ENCODE measurements around the gene WDR6. TPM values are rescaled to one million over a fixed set of nuclear protein-coding genes. Genes with fewer than 3 reads are reported as not detected.

WDR6 gene
- total RNA-seq, 1 donor from 2014 or later, result 167 TPM

DNA sequence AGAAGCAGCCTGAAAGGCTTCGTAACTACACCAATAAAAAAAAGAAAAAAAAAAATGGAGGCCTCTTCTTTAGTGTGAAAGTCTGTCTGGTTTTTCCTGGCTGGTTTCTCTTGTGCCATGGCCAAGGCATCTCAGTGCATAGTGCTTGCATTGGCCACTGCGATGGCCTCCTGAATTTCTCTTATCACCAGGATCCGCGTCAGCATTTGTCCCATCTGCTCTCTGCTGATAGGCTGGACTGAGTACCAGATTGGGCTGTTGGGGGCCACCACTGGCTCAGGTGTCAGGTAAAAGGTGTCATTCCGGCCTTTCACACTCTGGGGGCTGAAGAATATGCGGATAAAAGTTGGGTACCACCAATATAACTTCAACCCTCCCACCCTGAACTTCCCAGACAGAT, 23.1 kb downstream of the WDR6 start:
- Mint-ChIP-seq H3K4me1 (ENCODE audit: low read depth) (peaks cover 26% of the 10 kb centered on the region), H3K4me3 (ENCODE audit: low read depth) (no peak overlapping the region), H3K9me3 (no peaks in the 10 kb centered on the region), H3K27ac (no peak overlapping the region), H3K36me3 (ENCODE audit: low read depth) (peaks cover 88% of the 10 kb centered on the region), H3K27me3 (ENCODE audit: low read depth) (no peaks in the 10 kb centered on the region)
- DNase-seq (ENCODE audit: low spot score), result no peak
- intact Hi-C loops (cut with micrococcal nuclease), result no loop called here

DNA sequence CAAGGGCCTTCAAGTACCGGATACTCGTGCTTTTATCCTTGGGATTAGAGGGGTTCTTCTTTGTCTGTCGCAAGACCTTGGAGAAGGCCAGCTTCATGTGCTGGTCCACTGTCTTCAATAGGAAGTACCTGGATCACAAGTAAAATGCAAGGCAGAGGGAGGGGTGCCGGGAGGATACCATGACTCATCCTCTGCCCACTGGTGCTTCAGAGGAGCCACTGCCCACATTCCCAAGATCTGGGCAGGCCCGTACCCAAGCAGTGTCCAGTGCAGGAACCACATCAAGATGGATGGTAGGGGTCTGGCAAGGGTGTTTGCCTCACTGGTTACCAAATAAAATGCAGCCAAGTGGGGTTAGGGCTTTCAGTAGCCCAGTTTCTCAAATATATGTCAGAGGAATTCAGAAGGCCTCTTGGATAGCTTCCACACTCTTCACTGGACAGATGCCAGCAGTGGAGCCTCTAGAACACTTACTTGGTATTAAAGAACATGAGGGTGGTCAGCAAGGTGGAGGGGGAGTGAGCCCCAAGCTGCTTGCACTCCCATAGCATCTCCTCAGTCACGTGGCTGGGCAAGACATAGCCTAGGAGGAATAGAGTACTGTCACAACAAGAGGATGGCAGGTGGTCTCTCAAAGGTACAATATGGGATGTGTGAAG, 25.6 kb downstream of the WDR6 start:
- Mint-ChIP-seq H3K4me1 (ENCODE audit: low read depth) (peaks cover 15% of the 10 kb centered on the region), H3K27ac (no peak overlapping the region), H3K9me3 (no peaks in the 10 kb centered on the region), H3K27me3 (ENCODE audit: low read depth) (no peaks in the 10 kb centered on the region), H3K36me3 (ENCODE audit: low read depth) (peaks cover 76% of the 10 kb centered on the region), H3K4me3 (ENCODE audit: low read depth) (no peak overlapping the region)
- intact Hi-C loops (cut with micrococcal nuclease), result no loop called here
- no peak for DNase-seq (ENCODE audit: low spot score)

DNA sequence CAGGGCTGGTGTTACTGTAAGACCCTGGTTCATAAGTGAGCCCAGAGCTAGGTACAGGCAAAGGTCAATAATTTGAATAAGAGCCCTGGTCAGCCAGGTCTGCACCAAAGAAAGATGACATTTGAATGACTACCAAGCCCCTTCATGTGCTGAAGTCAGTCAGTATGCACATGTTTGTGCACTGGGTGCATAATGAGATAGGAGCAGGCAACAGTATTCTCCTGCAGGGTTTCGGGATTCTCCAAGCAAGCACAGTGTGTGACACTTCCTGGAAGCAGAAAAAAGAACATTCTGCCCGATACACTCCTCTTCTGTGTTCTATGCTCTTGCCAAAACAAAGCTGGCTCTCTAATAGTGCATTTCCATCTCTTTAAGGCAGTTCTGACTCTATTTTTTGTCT, 27.5 kb downstream of the WDR6 start:
- Mint-ChIP-seq H3K36me3 (ENCODE audit: low read depth) (peaks cover 61% of the 10 kb centered on the region), H3K27me3 (ENCODE audit: low read depth) (no peaks in the 10 kb centered on the region), H3K27ac (no peak overlapping the region), H3K4me1 (ENCODE audit: low read depth) (peaks cover 4% of the 10 kb centered on the region), H3K4me3 (ENCODE audit: low read depth) (no peak overlapping the region), H3K9me3 (no peaks in the 10 kb centered on the region)
- DNase-seq (ENCODE audit: low spot score), result no peak
- intact Hi-C loops (cut with micrococcal nuclease), result no loop called here

GRCh38 chr3:49035281-49035680, 28.1 kb downstream of the WDR6 start:
- peaks cover 59% of the 10 kb centered on the region for H3K36me3 Mint-ChIP-seq (ENCODE audit: low read depth)
- DNase-seq (ENCODE audit: low spot score), result no peak
- no peaks in the 10 kb centered on the region for H3K27me3 Mint-ChIP-seq (ENCODE audit: low read depth)
- intact Hi-C loops (cut with micrococcal nuclease), result no loop called here
- H3K27ac Mint-ChIP-seq, result no peak overlapping the region
- no peaks in the 10 kb centered on the region for H3K4me1 Mint-ChIP-seq (ENCODE audit: low read depth)
- H3K4me3 Mint-ChIP-seq (ENCODE audit: low read depth), result no peak overlapping the region
- H3K9me3 Mint-ChIP-seq, result no peaks in the 10 kb centered on the region

GRCh38 chr3:49053543-49053942, 46.4 kb downstream of the WDR6 start:
- H3K4me1 Mint-ChIP-seq (ENCODE audit: low read depth), result no peaks in the 10 kb centered on the region
- H3K36me3 Mint-ChIP-seq (ENCODE audit: low read depth), result peaks cover 67% of the 10 kb centered on the region
- no peaks in the 10 kb centered on the region for H3K27me3 Mint-ChIP-seq (ENCODE audit: low read depth)
- H3K9me3 Mint-ChIP-seq, result no peaks in the 10 kb centered on the region
- intact Hi-C loops (cut with micrococcal nuclease), result no loop called here
- no peak overlapping the region for H3K27ac Mint-ChIP-seq
- no peak overlapping the region for H3K4me3 Mint-ChIP-seq (ENCODE audit: low read depth)
- no peak for DNase-seq (ENCODE audit: low spot score)

DNA sequence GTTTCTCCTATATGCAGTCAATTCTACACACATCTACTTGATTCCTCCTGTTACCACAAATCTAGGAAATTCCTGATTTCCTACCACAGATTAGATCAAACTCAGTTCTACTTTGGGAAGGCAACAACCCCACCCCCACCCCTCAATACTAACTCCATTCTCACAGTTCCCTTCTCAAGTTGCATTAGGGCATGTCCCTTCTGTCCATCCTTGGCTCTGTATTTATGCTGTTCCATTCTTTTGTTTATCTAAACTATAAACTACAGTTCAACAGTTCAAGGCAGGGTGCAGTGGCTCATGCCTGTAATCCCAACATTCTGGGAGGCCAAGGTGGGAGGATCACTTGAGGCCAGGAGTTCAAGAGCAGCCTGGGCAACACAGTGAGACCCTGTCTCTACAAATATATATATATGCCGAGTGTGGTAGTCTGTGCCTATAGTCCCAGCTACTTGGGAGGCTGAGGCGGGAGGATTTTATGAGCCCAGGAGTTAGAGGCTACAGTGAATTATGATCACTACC, 47.2 kb downstream of the WDR6 start:
- DNase-seq (ENCODE audit: low spot score), result no peak
- no peaks in the 10 kb centered on the region for H3K27me3 Mint-ChIP-seq (ENCODE audit: low read depth)
- H3K36me3 Mint-ChIP-seq (ENCODE audit: low read depth), result peaks cover 63% of the 10 kb centered on the region
- no peak overlapping the region for H3K4me3 Mint-ChIP-seq (ENCODE audit: low read depth)
- no peaks in the 10 kb centered on the region for H3K4me1 Mint-ChIP-seq (ENCODE audit: low read depth)
- H3K27ac Mint-ChIP-seq, result no peak overlapping the region
- H3K9me3 Mint-ChIP-seq, result no peaks in the 10 kb centered on the region
- intact Hi-C loops (cut with micrococcal nuclease), result no loop called here

GRCh38 chr3:49057268-49057667, 50.1 kb downstream of the WDR6 start:
- DNase-seq (ENCODE audit: low spot score), result no peak
- Mint-ChIP-seq H3K4me1 (ENCODE audit: low read depth) (no peaks in the 10 kb centered on the region), H3K36me3 (ENCODE audit: low read depth) (peaks cover 48% of the 10 kb centered on the region), H3K4me3 (ENCODE audit: low read depth) (no peak overlapping the region), H3K9me3 (no peaks in the 10 kb centered on the region), H3K27ac (no peak overlapping the region), H3K27me3 (ENCODE audit: low read depth) (no peaks in the 10 kb centered on the region)
- intact Hi-C loops (cut with micrococcal nuclease), result no loop called here

GRCh38 chr3:49058011-49058410, 50.8 kb downstream of the WDR6 start:
- H3K4me3 Mint-ChIP-seq (ENCODE audit: low read depth), result no peak overlapping the region
- DNase-seq (ENCODE audit: low spot score), result no peak
- intact Hi-C loops (cut with micrococcal nuclease), result no loop called here
- H3K4me1 Mint-ChIP-seq (ENCODE audit: low read depth), result no peaks in the 10 kb centered on the region
- no peaks in the 10 kb centered on the region for H3K27me3 Mint-ChIP-seq (ENCODE audit: low read depth)
- peaks cover 44% of the 10 kb centered on the region for H3K36me3 Mint-ChIP-seq (ENCODE audit: low read depth)
- no peaks in the 10 kb centered on the region for H3K9me3 Mint-ChIP-seq
- H3K27ac Mint-ChIP-seq, result no peak overlapping the region

Other genes with a start within 250 kb of the WDR6 start
- gene PRKAR2A, start 159.5 kb upstream of the WDR6 start, total RNA-seq, result 30.7 and 32.4 TPM in 2 replicates
- gene SLC25A20, start 108.5 kb upstream of the WDR6 start, total RNA-seq, result 16.2 and 19.0 TPM in 2 replicates
- 156 and 163 TPM in 2 replicates for gene ARIH2, start 88.5 kb upstream of the WDR6 start, total RNA-seq
- 37.8 and 39.1 TPM in 2 replicates for gene P4HTM, start 17.1 kb upstream of the WDR6 start, total RNA-seq
- gene DALRD3, start 11.2 kb downstream of the WDR6 start, total RNA-seq, result 30.4 and 30.5 TPM in 2 replicates
- gene NDUFAF3, start 14.7 kb downstream of the WDR6 start, total RNA-seq, result 118 and 120 TPM in 2 replicates
- 412 and 416 TPM in 2 replicates for gene IMPDH2, start 22.0 kb downstream of the WDR6 start, total RNA-seq
- gene QRICH1, start 86.7 kb downstream of the WDR6 start, total RNA-seq, result 145 and 164 TPM in 2 replicates
- gene QARS1, start 97.4 kb downstream of the WDR6 start, total RNA-seq, result 209 and 226 TPM in 2 replicates
- gene USP19, start 113.4 kb downstream of the WDR6 start, total RNA-seq, result 47.9 and 54.8 TPM in 2 replicates
- 0.34 TPM in 1 of 2 replicates, not detected in the other for gene LAMB2, start 125.7 kb downstream of the WDR6 start, total RNA-seq
- 24.4 and 24.9 TPM in 2 replicates for gene CCDC71, start 158.9 kb downstream of the WDR6 start, total RNA-seq
- 2.5 and 2.6 TPM in 2 replicates for gene KLHDC8B, start 164.2 kb downstream of the WDR6 start, total RNA-seq